Liver (tissue), 9 donors: Measurements from ENCODE around the gene RIMS3. TPM values are rescaled to one million over a fixed set of nuclear protein-coding genes. Genes with fewer than 3 reads are reported as not detected.
"Not testable (repeated sequence)": the region's sequence is repeated elsewhere in the genome, so short reads cannot be mapped to it uniquely, and the experiment has no call there.

Source experiments
- DNase-seq: peaks from one replicate; pipeline ENCODE4 v3.0.0-alpha.2; 2017; ENCODE audit warnings: low spot score
- H3K27ac ChIP-seq, 2 donors: one replicate each; pipeline ENCODE4 v1.7.0; 2013; ENCODE audit warnings: inconsistent platforms in 2 of 2, low read length in 2 of 2, control low read depth in 1 of 2, low read depth in 1 of 2, mild to moderate bottlenecking in 1 of 2
- H3K27me3 ChIP-seq, 4 donors: one replicate each; pipeline versions ENCODE4 v1.6.1 to v1.7.0; 2013; ENCODE audit warnings: low read length in 3 of 4, inconsistent platforms in 1 of 4, mild to moderate bottlenecking in 1 of 4, moderate library complexity in 1 of 4; ENCODE audit not compliant: control insufficient read depth in 4 of 4, insufficient read depth in 4 of 4
- H3K36me3 ChIP-seq, 4 donors: one replicate each; pipeline versions ENCODE4 v1.6.1 to v1.7.0; 2013; ENCODE audit warnings: low read length in 3 of 4, mild to moderate bottlenecking in 3 of 4, low read depth in 1 of 4, moderate library complexity in 1 of 4; ENCODE audit not compliant: control insufficient read depth in 4 of 4, insufficient read depth in 3 of 4
- H3K4me1 ChIP-seq, 4 donors: one replicate each; pipeline versions ENCODE4 v1.6.1 to v1.7.0; 2013; ENCODE audit warnings: low read length in 3 of 4, mild to moderate bottlenecking in 3 of 4, moderate library complexity in 1 of 4; ENCODE audit not compliant: control insufficient read depth in 4 of 4, insufficient read depth in 4 of 4
- H3K4me3 ChIP-seq, 3 donors: one replicate each; pipeline versions ENCODE4 v1.6.1 to v1.7.0; 2013; ENCODE audit warnings: low read length in 3 of 3, control low read depth in 1 of 3, low read depth in 1 of 3, mild to moderate bottlenecking in 1 of 3
- H3K9ac ChIP-seq, 2 donors: one replicate each; pipeline ENCODE4 v1.7.0; 2013; ENCODE audit warnings: low read length in 2 of 2, mild to moderate bottlenecking in 2 of 2, moderate library complexity in 2 of 2, control low read depth in 1 of 2, low read depth in 1 of 2
- H3K9me3 ChIP-seq, 4 donors: one replicate each; pipeline versions ENCODE4 v1.6.1 to v1.7.0; 2013; ENCODE audit warnings: low read length in 3 of 4; ENCODE audit not compliant: control insufficient read depth in 4 of 4
- EGR1 ChIP-seq, 2 donors: IDR thresholded peaks; 2 replicates each; pipeline ENCODE4 v1.6.1; 2016 to 2018; ENCODE audit warnings: antibody characterized with exemption in 2 of 2, low read depth in 2 of 2
- FOXA1 ChIP-seq: IDR thresholded peaks from 2 replicates; pipeline ENCODE4 v1.6.1; 2016; ENCODE audit warnings: antibody characterized with exemption
- FOXA2 ChIP-seq: IDR thresholded peaks from 2 replicates; pipeline ENCODE4 v1.6.1; 2016; ENCODE audit warnings: antibody characterized with exemption
- GABPA ChIP-seq, 2 donors: IDR thresholded peaks in 1 of 2; conservative IDR thresholded peaks in 1 of 2; 2 replicates each; pipeline ENCODE4 v1.6.1; 2016; ENCODE audit warnings: antibody characterized with exemption in 2 of 2, mild to moderate bottlenecking in 1 of 2, moderate library complexity in 1 of 2
- HNF4A ChIP-seq, 2 donors: conservative IDR thresholded peaks; 2 replicates each; pipeline ENCODE4 v1.6.1; 2016; ENCODE audit warnings: antibody characterized with exemption in 2 of 2, mild to moderate bottlenecking in 2 of 2
- HNF4G ChIP-seq: IDR thresholded peaks from 2 replicates; pipeline ENCODE4 v1.6.1; 2016; ENCODE audit warnings: antibody characterized with exemption
- JUND ChIP-seq, 2 donors: IDR thresholded peaks; 2 replicates each; pipeline ENCODE4 v1.6.1; 2016; ENCODE audit warnings: antibody characterized with exemption in 2 of 2
- MAX ChIP-seq: IDR thresholded peaks from 2 replicates; pipeline ENCODE4 v1.6.1; 2016; ENCODE audit warnings: antibody characterized with exemption
- NR2F2 ChIP-seq: IDR thresholded peaks from 2 replicates; pipeline ENCODE4 v1.6.1; 2016; ENCODE audit warnings: antibody characterized with exemption
- RAD21 ChIP-seq, 2 donors: IDR thresholded peaks; 2 replicates each; pipeline ENCODE4 v1.6.1; 2016; ENCODE audit warnings: antibody characterized with exemption in 2 of 2, mild to moderate bottlenecking in 2 of 2
- REST ChIP-seq: IDR thresholded peaks from 2 replicates; pipeline ENCODE4 v1.6.1; 2016; ENCODE audit warnings: antibody characterized with exemption, mild to moderate bottlenecking
- RXRA ChIP-seq, 2 donors: IDR thresholded peaks; 2 replicates each; pipeline ENCODE4 v1.6.1; 2017 to 2018; ENCODE audit warnings: antibody characterized with exemption in 2 of 2, mild to moderate bottlenecking in 1 of 2
- SP1 ChIP-seq: IDR thresholded peaks from 2 replicates; pipeline ENCODE4 v1.6.1; 2018; ENCODE audit warnings: antibody characterized with exemption, mild to moderate bottlenecking
- TAF1 ChIP-seq: conservative IDR thresholded peaks from 2 replicates; pipeline ENCODE4 v1.6.1; 2016; ENCODE audit warnings: antibody characterized with exemption, mild to moderate bottlenecking
- YY1 ChIP-seq: IDR thresholded peaks from 2 replicates; pipeline ENCODE4 v1.6.1; 2016; ENCODE audit warnings: antibody characterized with exemption, mild to moderate bottlenecking
- WGBS: extraction: QIAGEN DNeasy Blood & Tissue Kit; methylation state at CpG from one replicate; pipeline ENCODE4 v1.1.7; 2013; 5-methylcytosine and 5-hydroxymethylcytosine counted together
- polyA plus RNA-seq, 2 donors: library from polyadenylated mRNA; stranded (reverse) in 1 of 2; unstranded in 1 of 2; fragments of 200-250 nt in 1 of 2; fragments of >200 nt in 1 of 2; fragmentation: Nextera tagmentation in 1 of 2; extraction: Ambion mirVana in 1 of 2; gene quantifications; one replicate each; pipeline versions ENCODE4 v1.2.1 to v1.2.3, GENCODE V29; 2013 to 2015
- total RNA-seq, 2 donors: library from RNA; depleted of rRNA; stranded (reverse); fragments of >200 nt; gene quantifications; one replicate each; pipeline ENCODE4 v1.2.3, GENCODE V29; 2014
- TF ChIP-seq, protein P1 (sequence below): fragments of 150-350 bp; IDR thresholded peaks from 2 replicates; pipeline ENCODE4 v1.5.1; 2017; ENCODE audit warnings: improper control_type of control experiment, low read depth, low read length; ENCODE audit not compliant: missing input control
- TF ChIP-seq, protein P2 (sequence below): IDR thresholded peaks from 2 replicates; pipeline ENCODE4 v1.6.1; 2016; ENCODE audit warnings: antibody characterized with exemption
- TF ChIP-seq, protein P3 (sequence below): IDR thresholded peaks from 2 replicates; pipeline ENCODE4 v1.6.1; 2016; ENCODE audit warnings: antibody characterized with exemption
- donor health status: healthy.
- donor health status: healthy.
- donor health status: healthy.
- donor health status: healthy.
- donor health status: healthy.

Gene RIMS3
- total and polyA plus RNA-seq, 4 donors, result 0.22 to 2.2 (median 0.77) TPM

DNA sequence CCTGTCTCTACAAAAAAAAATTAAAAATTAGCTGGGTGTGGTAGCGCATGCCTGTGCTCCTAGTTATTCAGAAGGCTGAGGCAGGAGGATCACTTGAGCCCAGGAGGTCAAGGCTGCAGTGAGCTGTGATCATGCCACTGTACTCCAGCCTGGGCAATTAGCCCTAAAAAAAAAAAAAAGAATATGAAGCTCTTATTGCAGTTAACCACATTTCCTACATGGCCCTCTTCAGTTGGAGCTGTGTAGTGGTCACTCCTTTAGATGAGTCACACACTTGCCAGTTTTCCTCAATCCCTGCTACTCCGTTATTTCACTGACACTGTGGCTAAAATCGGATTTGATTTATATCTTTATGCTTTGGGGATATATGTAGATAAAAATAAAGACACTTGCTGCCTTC lies 37.8 kb upstream of the RIMS3 start (continued):
- no peak for TF ChIP-seq REST
- TF ChIP-seq NR2F2, result no peak

DNA sequence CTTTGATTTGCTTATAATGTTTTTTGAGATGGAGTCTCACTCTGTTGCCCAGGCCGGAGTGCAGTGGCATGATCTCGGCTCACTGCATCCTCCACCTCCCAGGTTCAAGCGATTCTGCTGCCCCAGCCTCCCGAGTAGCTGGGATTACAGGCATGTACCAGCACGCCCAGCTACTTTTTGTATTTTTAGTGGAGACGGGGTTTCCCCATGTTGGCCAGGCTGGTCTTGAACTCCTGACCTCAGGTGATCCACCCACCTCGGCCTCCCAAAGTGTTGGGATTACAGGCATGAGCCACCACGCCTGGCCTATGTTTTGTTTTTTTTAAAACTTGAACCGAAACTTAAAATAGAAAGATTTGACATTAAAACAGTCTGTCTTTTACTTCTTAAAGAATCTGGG lies 37.3 kb upstream of the RIMS3 start:
- not testable (repeated sequence) for H3K4me3 ChIP-seq, H3K27ac ChIP-seq, H3K27me3 ChIP-seq, H3K36me3 ChIP-seq, H3K9ac ChIP-seq, DNase-seq, H3K9me3 ChIP-seq
- peaks cover 0 to 33% (median 21%) of the 10 kb centered on the region in 4 donors for H3K4me1 ChIP-seq
- WGBS, result 84% methylated on average over 9 of the region's 9 CpGs

GRCh38 chr1:40701684-40702083 lies 36.2 kb upstream of the RIMS3 start:
- H3K36me3 ChIP-seq, result no peaks in the 10 kb centered on the region
- no peaks in the 10 kb centered on the region for H3K27me3 ChIP-seq
- no peak overlapping the region for H3K4me3 ChIP-seq
- no peak overlapping the region for H3K27ac ChIP-seq
- DNase-seq, result no peak
- H3K9me3 ChIP-seq, result no peaks in the 10 kb centered on the region
- H3K4me1 ChIP-seq, result peaks cover 0 to 36% (median 22%) of the 10 kb centered on the region in 4 donors
- WGBS, result 65% methylated on average over 3 of the region's 3 CpGs
- no peak overlapping the region for H3K9ac ChIP-seq
- TF ChIP-seq HNF4G, result no peak
- TF ChIP-seq TAF1, result no peak
- TF ChIP-seq RAD21 (IDR thresholded peaks at IDR 0.05), result no peak
- TF ChIP-seq NR2F2, result no peak
- TF ChIP-seq SP1, result no peak
- TF ChIP-seq YY1, result no peak
- TF ChIP-seq MAX, result no peak
- TF ChIP-seq EGR1 (IDR thresholded peaks at IDR 0.05; ENCODE audit: low read depth in 2 of 2), result no peak
- TF ChIP-seq RXRA (IDR thresholded peaks at IDR 0.05), result no peak
- TF ChIP-seq FOXA1, result no peak
- TF ChIP-seq FOXA2, result no peak
- TF ChIP-seq REST, result no peak
- TF ChIP-seq JUND (IDR thresholded peaks at IDR 0.05), result no peak
- TF ChIP-seq, protein P1, sequence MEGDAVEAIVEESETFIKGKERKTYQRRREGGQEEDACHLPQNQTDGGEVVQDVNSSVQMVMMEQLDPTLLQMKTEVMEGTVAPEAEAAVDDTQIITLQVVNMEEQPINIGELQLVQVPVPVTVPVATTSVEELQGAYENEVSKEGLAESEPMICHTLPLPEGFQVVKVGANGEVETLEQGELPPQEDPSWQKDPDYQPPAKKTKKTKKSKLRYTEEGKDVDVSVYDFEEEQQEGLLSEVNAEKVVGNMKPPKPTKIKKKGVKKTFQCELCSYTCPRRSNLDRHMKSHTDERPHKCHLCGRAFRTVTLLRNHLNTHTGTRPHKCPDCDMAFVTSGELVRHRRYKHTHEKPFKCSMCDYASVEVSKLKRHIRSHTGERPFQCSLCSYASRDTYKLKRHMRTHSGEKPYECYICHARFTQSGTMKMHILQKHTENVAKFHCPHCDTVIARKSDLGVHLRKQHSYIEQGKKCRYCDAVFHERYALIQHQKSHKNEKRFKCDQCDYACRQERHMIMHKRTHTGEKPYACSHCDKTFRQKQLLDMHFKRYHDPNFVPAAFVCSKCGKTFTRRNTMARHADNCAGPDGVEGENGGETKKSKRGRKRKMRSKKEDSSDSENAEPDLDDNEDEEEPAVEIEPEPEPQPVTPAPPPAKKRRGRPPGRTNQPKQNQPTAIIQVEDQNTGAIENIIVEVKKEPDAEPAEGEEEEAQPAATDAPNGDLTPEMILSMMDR, result no peak
- TF ChIP-seq GABPA (IDR thresholded peaks at IDR 0.05 in 1 of 2, conservative IDR thresholded peaks at IDR 0.05 in 1 of 2), result no peak
- TF ChIP-seq, protein P2, sequence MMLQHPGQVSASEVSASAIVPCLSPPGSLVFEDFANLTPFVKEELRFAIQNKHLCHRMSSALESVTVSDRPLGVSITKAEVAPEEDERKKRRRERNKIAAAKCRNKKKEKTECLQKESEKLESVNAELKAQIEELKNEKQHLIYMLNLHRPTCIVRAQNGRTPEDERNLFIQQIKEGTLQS, result no peak
- TF ChIP-seq, protein P3, sequence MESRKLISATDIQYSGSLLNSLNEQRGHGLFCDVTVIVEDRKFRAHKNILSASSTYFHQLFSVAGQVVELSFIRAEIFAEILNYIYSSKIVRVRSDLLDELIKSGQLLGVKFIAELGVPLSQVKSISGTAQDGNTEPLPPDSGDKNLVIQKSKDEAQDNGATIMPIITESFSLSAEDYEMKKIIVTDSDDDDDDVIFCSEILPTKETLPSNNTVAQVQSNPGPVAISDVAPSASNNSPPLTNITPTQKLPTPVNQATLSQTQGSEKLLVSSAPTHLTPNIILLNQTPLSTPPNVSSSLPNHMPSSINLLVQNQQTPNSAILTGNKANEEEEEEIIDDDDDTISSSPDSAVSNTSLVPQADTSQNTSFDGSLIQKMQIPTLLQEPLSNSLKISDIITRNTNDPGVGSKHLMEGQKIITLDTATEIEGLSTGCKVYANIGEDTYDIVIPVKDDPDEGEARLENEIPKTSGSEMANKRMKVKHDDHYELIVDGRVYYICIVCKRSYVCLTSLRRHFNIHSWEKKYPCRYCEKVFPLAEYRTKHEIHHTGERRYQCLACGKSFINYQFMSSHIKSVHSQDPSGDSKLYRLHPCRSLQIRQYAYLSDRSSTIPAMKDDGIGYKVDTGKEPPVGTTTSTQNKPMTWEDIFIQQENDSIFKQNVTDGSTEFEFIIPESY, result no peak
- no peak for TF ChIP-seq HNF4A (conservative IDR thresholded peaks at IDR 0.05)
